HG03342 (cell line): ENCODE measurements around the gene FRMD5.

Source experiments
- ATAC-seq: cut with Tn5 transposase; IDR thresholded peaks from one replicate; pipeline ENCODE4 v1.9.1; 2021; ENCODE audit warnings: mild to moderate bottlenecking, moderate library complexity; ENCODE audit not compliant: unreplicated experiment

The FRMD5 gene

GRCh38 chr15:44097552-44097951 is 97.5 kb downstream of the FRMD5 start:
- ATAC-seq: no peak

GRCh38 chr15:44096596-44096995 is 98.5 kb downstream of the FRMD5 start:
- no peak for ATAC-seq

GRCh38 chr15:44094781-44095180 is 100.3 kb downstream of the FRMD5 start:
- ATAC-seq: no peak

- no peak for ATAC-seq
Observed at GRCh38 chr15:44093836-44094235, 101.2 kb downstream of the FRMD5 start.

GRCh38 chr15:44092221-44092620 is 102.8 kb downstream of the FRMD5 start:
- ATAC-seq: no peak

GRCh38 chr15:44087578-44088465 is 107.2 kb downstream of the FRMD5 start:
- ATAC-seq: no peak

GRCh38 chr15:44084770-44085169 is 110.3 kb downstream of the FRMD5 start:
- ATAC-seq: no peak

- ATAC-seq: no peak
Observed at GRCh38 chr15:44084171-44084570, 110.9 kb downstream of the FRMD5 start.

- ATAC-seq: no peak
Observed at GRCh38 chr15:44082558-44083157, 112.4 kb downstream of the FRMD5 start.

- no peak for ATAC-seq
Observed at GRCh38 chr15:44081026-44082013, 113.8 kb downstream of the FRMD5 start.

GRCh38 chr15:44075535-44075934 is 119.5 kb downstream of the FRMD5 start:
- ATAC-seq: no peak

GRCh38 chr15:44069489-44069888 is 125.6 kb downstream of the FRMD5 start:
- ATAC-seq: no peak

- no peak for ATAC-seq
Observed at GRCh38 chr15:44068347-44068746, 126.7 kb downstream of the FRMD5 start.

- ATAC-seq: no peak
Observed at GRCh38 chr15:44066211-44066827, 128.8 kb downstream of the FRMD5 start.

GRCh38 chr15:44064706-44065105 is 130.4 kb downstream of the FRMD5 start:
- ATAC-seq: no peak

GRCh38 chr15:44058126-44058525 is 136.9 kb downstream of the FRMD5 start:
- ATAC-seq: no peak

- no peak for ATAC-seq
Observed at GRCh38 chr15:44045661-44046060, 149.4 kb downstream of the FRMD5 start.

- no peak for ATAC-seq
Observed at GRCh38 chr15:44045217-44045616, 149.9 kb downstream of the FRMD5 start.

- no peak for ATAC-seq
Observed at GRCh38 chr15:44038755-44039191, 156.3 kb downstream of the FRMD5 start.

GRCh38 chr15:44035781-44036699 is 159.0 kb downstream of the FRMD5 start:
- ATAC-seq: no peak
